Thyroid gland (tissue), 4 donors: ENCODE data around the gene DNAJC25.

Source experiments
- POLR2A ChIP-seq, 2 donors: fragments of 450-650 bp; IDR thresholded peaks; one replicate each; pipeline ENCODE4 v1.6.1; 2017; ENCODE audit warnings: antibody characterized with exemption in 2 of 2, mild to moderate bottlenecking in 2 of 2, moderate library complexity in 1 of 2
- TF ChIP-seq, protein P1 (sequence below), 6 experiments: fragments of 200-600 bp in 3 of 6; fragments of 450-650 bp in 3 of 6; sonication (generic) in 3 of 6; IDR thresholded peaks; one replicate each; pipeline ENCODE4 v1.5.1; 2016 to 2019; ENCODE audit warnings: antibody characterized with exemption in 6 of 6, mild to moderate bottlenecking in 2 of 6, inconsistent platforms in 1 of 6, moderate library complexity in 1 of 6

DNA sequence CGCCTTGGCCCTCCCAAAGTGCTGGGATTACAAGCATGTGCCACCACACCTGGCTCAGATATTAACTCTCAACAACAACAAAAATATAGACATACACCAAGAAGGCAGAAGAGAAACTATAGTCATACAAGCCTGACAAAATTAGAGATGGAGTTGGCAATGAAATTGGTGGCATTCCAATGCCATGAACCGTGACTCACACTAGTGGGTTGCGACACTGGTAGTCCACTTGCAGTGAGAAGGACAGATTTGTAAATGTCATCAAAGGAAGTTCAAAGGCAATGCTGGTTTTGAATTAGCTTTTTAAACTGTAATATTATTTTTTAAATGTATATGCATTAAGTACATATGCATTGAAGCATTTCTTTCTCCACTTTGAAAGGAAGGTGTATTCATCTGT is 8.5 kb upstream of the DNAJC25 start:
- TF ChIP-seq, protein P1, sequence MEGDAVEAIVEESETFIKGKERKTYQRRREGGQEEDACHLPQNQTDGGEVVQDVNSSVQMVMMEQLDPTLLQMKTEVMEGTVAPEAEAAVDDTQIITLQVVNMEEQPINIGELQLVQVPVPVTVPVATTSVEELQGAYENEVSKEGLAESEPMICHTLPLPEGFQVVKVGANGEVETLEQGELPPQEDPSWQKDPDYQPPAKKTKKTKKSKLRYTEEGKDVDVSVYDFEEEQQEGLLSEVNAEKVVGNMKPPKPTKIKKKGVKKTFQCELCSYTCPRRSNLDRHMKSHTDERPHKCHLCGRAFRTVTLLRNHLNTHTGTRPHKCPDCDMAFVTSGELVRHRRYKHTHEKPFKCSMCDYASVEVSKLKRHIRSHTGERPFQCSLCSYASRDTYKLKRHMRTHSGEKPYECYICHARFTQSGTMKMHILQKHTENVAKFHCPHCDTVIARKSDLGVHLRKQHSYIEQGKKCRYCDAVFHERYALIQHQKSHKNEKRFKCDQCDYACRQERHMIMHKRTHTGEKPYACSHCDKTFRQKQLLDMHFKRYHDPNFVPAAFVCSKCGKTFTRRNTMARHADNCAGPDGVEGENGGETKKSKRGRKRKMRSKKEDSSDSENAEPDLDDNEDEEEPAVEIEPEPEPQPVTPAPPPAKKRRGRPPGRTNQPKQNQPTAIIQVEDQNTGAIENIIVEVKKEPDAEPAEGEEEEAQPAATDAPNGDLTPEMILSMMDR (IDR thresholded peaks at IDR 0.05), result no peak
- TF ChIP-seq POLR2A (IDR thresholded peaks at IDR 0.05), result no peak
